ENCODE measurements around the gene ACKR2.
"Not testable (repeated sequence)": the region's sequence is repeated elsewhere in the genome, so short reads cannot be mapped to it uniquely, and the experiment has no call there.

ACKR2 gene

GRCh38 chr3:42801784-42802183 lies 7.5 kb upstream of the ACKR2 start:
- DNase-seq (ENCODE audit: low read depth in 2 of 2): no peak

GRCh38 chr3:42802876-42803413 lies 6.3 kb upstream of the ACKR2 start:
- no peak for DNase-seq (ENCODE audit: low read depth in 2 of 2)

- DNase-seq (ENCODE audit: low read depth in 2 of 2): peak in 1 of 2 donors; percentile 5
These were observed 5.7 kb upstream of the ACKR2 start for GRCh38 chr3:42803414-42804105.

GRCh38 chr3:42804106-42804830 lies 5.0 kb upstream of the ACKR2 start, which contains the start of gene HIGD1A:
Gene HIGD1A, minus strand, starts transcription at chr3:42804490. Its CDS starts 10,237 bp downstream, at chr3:42794253.
- DNase-seq (ENCODE audit: low read depth in 2 of 2): peak; percentile 78 to 80

GRCh38 chr3:42804831-42805132 lies 4.5 kb upstream of the ACKR2 start:
- DNase-seq (ENCODE audit: low read depth in 2 of 2): no peak

- no peak for DNase-seq (ENCODE audit: low read depth in 2 of 2)
These were observed 4.0 kb upstream of the ACKR2 start for GRCh38 chr3:42805141-42805821.

GRCh38 chr3:42807929-42808328 lies 1.3 kb upstream of the ACKR2 start:
- DNase-seq (ENCODE audit: low read depth in 2 of 2): no peak

GRCh38 chr3:42810706-42811105 lies 1.5 kb downstream of the ACKR2 start:
- not testable (repeated sequence) for DNase-seq (ENCODE audit: low read depth in 2 of 2)

GRCh38 chr3:42811118-42811883 lies 2.1 kb downstream of the ACKR2 start:
- DNase-seq (ENCODE audit: low read depth in 2 of 2): not testable (repeated sequence)

GRCh38 chr3:42814246-42814645 lies 5.0 kb downstream of the ACKR2 start:
- DNase-seq (ENCODE audit: low read depth in 2 of 2): no peak

GRCh38 chr3:42814914-42815507 lies 5.8 kb downstream of the ACKR2 start:
- no peak for DNase-seq (ENCODE audit: low read depth in 2 of 2)

GRCh38 chr3:42815826-42816225 lies 6.6 kb downstream of the ACKR2 start:
- no peak for DNase-seq (ENCODE audit: low read depth in 2 of 2)

- DNase-seq (ENCODE audit: low read depth in 2 of 2): no peak
These were observed 10.2 kb downstream of the ACKR2 start for GRCh38 chr3:42819351-42819965.

GRCh38 chr3:42820746-42821051 lies 11.5 kb downstream of the ACKR2 start:
- no peak for DNase-seq (ENCODE audit: low read depth in 2 of 2)

GRCh38 chr3:42822828-42823227 lies 13.6 kb downstream of the ACKR2 start:
- no peak for DNase-seq (ENCODE audit: low read depth in 2 of 2)

GRCh38 chr3:42823351-42823750 lies 14.1 kb downstream of the ACKR2 start:
- no peak for DNase-seq (ENCODE audit: low read depth in 2 of 2)

GRCh38 chr3:42826141-42826540 lies 16.9 kb downstream of the ACKR2 start:
- DNase-seq (ENCODE audit: low read depth in 2 of 2): no peak

GRCh38 chr3:42827023-42827422 lies 17.8 kb downstream of the ACKR2 start:
- no peak for DNase-seq (ENCODE audit: low read depth in 2 of 2)

- DNase-seq (ENCODE audit: low read depth in 2 of 2): no peak
These were observed 18.4 kb downstream of the ACKR2 start for GRCh38 chr3:42827654-42828053.

GRCh38 chr3:42829083-42829627 lies 19.9 kb downstream of the ACKR2 start:
- no peak for DNase-seq (ENCODE audit: low read depth in 2 of 2)

Data from stimulated activated CD4-positive, alpha-beta T cell treated with anti-CD3 and anti-CD28 coated beads, Interleukin-1b, Interleukin-23, amount 100 ng/mL, for 1 hour (primary cell).